Measurements from ENCODE around the gene OCIAD2.

DNA sequence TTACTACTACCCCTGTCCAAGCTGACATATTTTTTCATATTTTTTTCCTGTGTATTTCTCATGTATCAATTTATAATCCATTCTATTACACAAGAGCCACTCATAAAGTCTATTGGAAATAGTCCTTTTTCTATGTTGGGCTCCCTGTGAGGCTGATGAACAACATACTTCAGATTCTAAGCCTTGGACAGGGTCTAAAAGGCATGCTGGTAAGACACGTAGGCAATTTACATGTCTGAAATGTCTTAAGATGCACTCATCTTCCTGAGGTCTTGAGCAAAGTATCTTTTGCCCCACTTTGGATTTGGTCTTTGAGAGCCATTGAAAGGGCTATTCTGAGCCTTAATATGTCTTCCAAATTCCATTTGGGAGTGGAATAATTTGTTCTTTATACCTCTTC is 43.9 kb downstream of the OCIAD2 start:
- no peak for TF ChIP-seq CTCF (IDR thresholded peaks at IDR 0.05; ENCODE audit: poor library complexity)
- TF ChIP-seq EZH2phosphoT487 (IDR thresholded peaks at IDR 0.05; ENCODE audit: low read depth, severe bottlenecking, unreplicated experiment) = no peak
